ENCODE results near the gene PPP2R2C.

DNA sequence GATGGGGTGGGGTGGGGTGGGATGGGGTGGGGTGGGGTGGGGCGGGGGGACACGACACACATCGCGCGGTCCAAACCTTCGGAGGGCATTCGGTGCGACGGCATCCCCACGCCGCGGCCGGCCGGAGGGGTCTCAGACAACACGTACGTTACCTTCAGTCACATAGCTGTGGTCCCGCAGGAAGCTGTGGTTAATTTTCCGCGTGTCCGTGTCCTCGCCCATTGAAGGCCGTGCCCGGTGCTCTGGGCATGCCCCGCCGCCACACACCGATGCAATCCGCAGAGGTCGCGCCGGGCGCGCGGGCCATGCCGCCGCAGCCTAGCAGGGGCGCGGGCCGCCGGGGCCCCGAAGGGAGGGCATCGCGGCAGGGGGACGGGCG lies 417 bp downstream of the PPP2R2C start:
- no peak for TF ChIP-seq POLR2A (IDR thresholded peaks at IDR 0.05)
- TF ChIP-seq, protein P1, sequence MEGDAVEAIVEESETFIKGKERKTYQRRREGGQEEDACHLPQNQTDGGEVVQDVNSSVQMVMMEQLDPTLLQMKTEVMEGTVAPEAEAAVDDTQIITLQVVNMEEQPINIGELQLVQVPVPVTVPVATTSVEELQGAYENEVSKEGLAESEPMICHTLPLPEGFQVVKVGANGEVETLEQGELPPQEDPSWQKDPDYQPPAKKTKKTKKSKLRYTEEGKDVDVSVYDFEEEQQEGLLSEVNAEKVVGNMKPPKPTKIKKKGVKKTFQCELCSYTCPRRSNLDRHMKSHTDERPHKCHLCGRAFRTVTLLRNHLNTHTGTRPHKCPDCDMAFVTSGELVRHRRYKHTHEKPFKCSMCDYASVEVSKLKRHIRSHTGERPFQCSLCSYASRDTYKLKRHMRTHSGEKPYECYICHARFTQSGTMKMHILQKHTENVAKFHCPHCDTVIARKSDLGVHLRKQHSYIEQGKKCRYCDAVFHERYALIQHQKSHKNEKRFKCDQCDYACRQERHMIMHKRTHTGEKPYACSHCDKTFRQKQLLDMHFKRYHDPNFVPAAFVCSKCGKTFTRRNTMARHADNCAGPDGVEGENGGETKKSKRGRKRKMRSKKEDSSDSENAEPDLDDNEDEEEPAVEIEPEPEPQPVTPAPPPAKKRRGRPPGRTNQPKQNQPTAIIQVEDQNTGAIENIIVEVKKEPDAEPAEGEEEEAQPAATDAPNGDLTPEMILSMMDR (IDR thresholded peaks at IDR 0.05) = no peak

All from right lobe of liver (tissue), 4 donors.